Hepatic stellate cell (primary cell): Measurements from ENCODE around the gene SH3PXD2A.
"Not testable (repeated sequence)": the region's sequence is repeated elsewhere in the genome, so short reads cannot be mapped to it uniquely, and the experiment has no call there.

ENCODE experiments used
- DNase-seq: peaks from one replicate; pipeline ENCODE4 v3.0.0; 2011; ENCODE audit warnings: low spot score

SH3PXD2A gene

GRCh38 chr10:103665162-103665889, 190.1 kb downstream of the SH3PXD2A start:
- DNase-seq = no peak

- no peak for DNase-seq
Observed at GRCh38 chr10:103663802-103664201, 191.6 kb downstream of the SH3PXD2A start.

GRCh38 chr10:103663236-103663635, 192.1 kb downstream of the SH3PXD2A start:
- no peak for DNase-seq

GRCh38 chr10:103662704-103663103, 192.7 kb downstream of the SH3PXD2A start:
- not testable (repeated sequence) for DNase-seq

- peak; percentile 97 for DNase-seq
Observed at GRCh38 chr10:103661198-103661950, 194.0 kb downstream of the SH3PXD2A start.

- peak; percentile 77 for DNase-seq
Observed at GRCh38 chr10:103660364-103661197, 194.8 kb downstream of the SH3PXD2A start.

- peak; percentile 99 for DNase-seq
Observed at GRCh38 chr10:103659674-103660363, 195.6 kb downstream of the SH3PXD2A start.

GRCh38 chr10:103658049-103658577, 197.3 kb downstream of the SH3PXD2A start:
- no peak for DNase-seq

- no peak for DNase-seq
Observed at GRCh38 chr10:103657061-103657591, 198.2 kb downstream of the SH3PXD2A start.

GRCh38 chr10:103654925-103655324, 200.5 kb downstream of the SH3PXD2A start:
- DNase-seq = no peak

- no peak for DNase-seq
Observed at GRCh38 chr10:103653581-103654037, 201.8 kb downstream of the SH3PXD2A start.

- DNase-seq = no peak
Observed at GRCh38 chr10:103652599-103653281, 202.6 kb downstream of the SH3PXD2A start.

GRCh38 chr10:103651783-103652476, 203.4 kb downstream of the SH3PXD2A start:
- DNase-seq = no peak

GRCh38 chr10:103651333-103651732, 204.0 kb downstream of the SH3PXD2A start:
- DNase-seq = no peak

GRCh38 chr10:103649654-103650423, 205.5 kb downstream of the SH3PXD2A start:
- DNase-seq = no peak

- DNase-seq = peak; percentile 45
Observed at GRCh38 chr10:103648636-103649532, 206.5 kb downstream of the SH3PXD2A start.

GRCh38 chr10:103648251-103648635, 207.1 kb downstream of the SH3PXD2A start:
- no peak for DNase-seq

- no peak for DNase-seq
Observed at GRCh38 chr10:103646304-103646703, 209.1 kb downstream of the SH3PXD2A start.
